Left lung (tissue), 10 donors: ENCODE measurements around the gene R3HDM2. TPM values are rescaled to one million over a fixed set of nuclear protein-coding genes. Genes with fewer than 3 reads are reported as not detected.
A peak's percentile ranks its signal among the peaks of the same experiment; 100 is the strongest.

Experiments
- ATAC-seq: fragments of 200-7000 bp; cut with Tn5 transposase; one replicate; pipeline ENCODE4 v1.9.1; 2020; ENCODE audit warnings: moderate library complexity
- DNase-seq, 4 donors: peaks; one replicate each; pipeline ENCODE4 v3.0.0-alpha.2; 2013 to 2020
- H3K27ac ChIP-seq, 2 donors: fragments of 200-600 bp; sonication (generic) in 1 of 2; one replicate each; pipeline versions ENCODE4 v1.5.0 to v1.8.0; 2020 to 2021
- H3K27me3 ChIP-seq, 2 donors: fragments of 200-600 bp; sonication (generic) in 1 of 2; one replicate each; pipeline versions ENCODE4 v1.5.0 to v1.8.0; 2020 to 2021
- H3K36me3 ChIP-seq, 2 donors: fragments of 200-600 bp; sonication (generic) in 1 of 2; one replicate each; pipeline versions ENCODE4 v1.5.0 to v1.8.0; 2020 to 2021
- H3K4me1 ChIP-seq, 2 donors: fragments of 200-600 bp; one replicate each; pipeline ENCODE4 v1.8.0; 2021
- H3K4me3 ChIP-seq, 2 donors: fragments of 200-600 bp; sonication (generic) in 1 of 2; one replicate each; pipeline versions ENCODE4 v1.5.0 to v1.8.0; 2020 to 2021; ENCODE audit warnings: mild to moderate bottlenecking in 1 of 2
- H3K9me3 ChIP-seq, 2 donors: fragments of 200-600 bp; sonication (generic) in 1 of 2; one replicate each; pipeline versions ENCODE4 v1.5.0 to v1.8.0; 2020 to 2021
- CTCF ChIP-seq, 2 donors: fragments of 200-600 bp; sonication (generic) in 1 of 2; IDR thresholded peaks; one replicate each; pipeline versions ENCODE4 v1.5.0 to v1.8.0; 2021; ENCODE audit warnings: antibody characterized with exemption in 2 of 2
- intact Hi-C, 2 donors: fragments of 100-400 bp; cut with DNase I; formaldehyde crosslinking; loops; one replicate each; pipeline versions ENCODE4 v1.11.2 to v1.14.2; 2022
- polyA plus RNA-seq, 6 donors: library from polyadenylated mRNA; unstranded; fragments of 120-200 nt; gene quantifications; one replicate each; pipeline ENCODE4 v1.2.1, GENCODE V29; 2013; ENCODE audit not compliant: insufficient read length in 6 of 6
- total RNA-seq, 2 donors: library from RNA; stranded (reverse); fragmentation: NEBNext Ultra II Directional; extraction: Animal tissue kit (Norgen Biotek cat#: 25700); gene quantifications; one replicate each; pipeline ENCODE4 v1.2.1, GENCODE V29; 2021
- donor health status: DM: no; HTN: yes; CAD: no.
- donor health status: DM: no; HTN: no; CAD: no.

The R3HDM2 gene
- total and polyA plus RNA-seq, 8 donors, result 52.4 to 92.3 (median 79.8) TPM

- H3K4me1 ChIP-seq, result peaks cover 0 to 4% of the 10 kb centered on the region in 2 donors
- intact Hi-C loops, result no loop called here
- H3K9me3 ChIP-seq, result no peaks in the 10 kb centered on the region
- ATAC-seq (no peak), DNase-seq (peak in 1 of 4 donors; percentile 40)
- no peak overlapping the region for H3K27ac ChIP-seq
- H3K36me3 ChIP-seq, result no peaks in the 10 kb centered on the region
- H3K27me3 ChIP-seq, result no peaks in the 10 kb centered on the region
- no peak for TF ChIP-seq CTCF (IDR thresholded peaks at IDR 0.05)
- H3K4me3 ChIP-seq, result no peak overlapping the region
These were observed 58.6 kb downstream of the R3HDM2 start for GRCh38 chr12:57372233-57372632.

- H3K9me3 ChIP-seq, result peaks cover 0 to 6% of the 10 kb centered on the region in 2 donors
- H3K4me1 ChIP-seq, result peaks cover 0 to 4% of the 10 kb centered on the region in 2 donors
- no peak for TF ChIP-seq CTCF (IDR thresholded peaks at IDR 0.05)
- no peaks in the 10 kb centered on the region for H3K36me3 ChIP-seq
- H3K27me3 ChIP-seq, result no peaks in the 10 kb centered on the region
- intact Hi-C loops, result no loop called here
- no peak overlapping the region for H3K27ac ChIP-seq
- ATAC-seq (no peak), DNase-seq (no peak)
- no peak overlapping the region for H3K4me3 ChIP-seq
These were observed 60.1 kb downstream of the R3HDM2 start for GRCh38 chr12:57370696-57371095.

GRCh38 chr12:57370072-57370471 is 60.8 kb downstream of the R3HDM2 start:
- Histone ChIP-seq H3K36me3 (no peaks in the 10 kb centered on the region), H3K27me3 (no peaks in the 10 kb centered on the region), H3K4me1 (peaks cover 0 to 4% of the 10 kb centered on the region in 2 donors), H3K9me3 (peaks cover 0 to 6% of the 10 kb centered on the region in 2 donors), H3K27ac (no peak overlapping the region), H3K4me3 (no peak overlapping the region)
- TF ChIP-seq CTCF (IDR thresholded peaks at IDR 0.05), result no peak
- no peak for ATAC-seq
- no peak for DNase-seq
- intact Hi-C loops, result no loop called here

DNA sequence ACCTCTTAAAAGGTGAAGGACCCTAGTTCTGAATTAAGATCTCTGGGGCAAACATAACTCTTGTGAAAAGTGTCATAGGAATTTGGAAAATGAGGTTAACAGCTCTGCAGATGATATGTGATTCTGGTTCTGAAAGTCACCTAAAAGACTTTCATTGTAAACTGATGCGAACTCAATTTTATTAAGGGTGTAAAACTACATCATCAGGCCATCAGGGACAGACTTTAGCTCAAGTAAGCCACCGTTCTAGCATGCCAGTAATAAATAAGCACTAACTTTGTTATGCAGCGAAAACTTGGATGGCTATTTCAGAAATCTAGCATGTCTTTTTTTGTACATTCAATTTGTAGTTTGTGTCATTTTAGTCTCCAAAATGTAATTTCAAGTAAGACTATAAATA is 61.6 kb downstream of the R3HDM2 start:
- TF ChIP-seq CTCF (IDR thresholded peaks at IDR 0.05), result no peak
- intact Hi-C loops, result no loop called here
- H3K9me3 ChIP-seq, result peaks cover 0 to 6% of the 10 kb centered on the region in 2 donors

DNA sequence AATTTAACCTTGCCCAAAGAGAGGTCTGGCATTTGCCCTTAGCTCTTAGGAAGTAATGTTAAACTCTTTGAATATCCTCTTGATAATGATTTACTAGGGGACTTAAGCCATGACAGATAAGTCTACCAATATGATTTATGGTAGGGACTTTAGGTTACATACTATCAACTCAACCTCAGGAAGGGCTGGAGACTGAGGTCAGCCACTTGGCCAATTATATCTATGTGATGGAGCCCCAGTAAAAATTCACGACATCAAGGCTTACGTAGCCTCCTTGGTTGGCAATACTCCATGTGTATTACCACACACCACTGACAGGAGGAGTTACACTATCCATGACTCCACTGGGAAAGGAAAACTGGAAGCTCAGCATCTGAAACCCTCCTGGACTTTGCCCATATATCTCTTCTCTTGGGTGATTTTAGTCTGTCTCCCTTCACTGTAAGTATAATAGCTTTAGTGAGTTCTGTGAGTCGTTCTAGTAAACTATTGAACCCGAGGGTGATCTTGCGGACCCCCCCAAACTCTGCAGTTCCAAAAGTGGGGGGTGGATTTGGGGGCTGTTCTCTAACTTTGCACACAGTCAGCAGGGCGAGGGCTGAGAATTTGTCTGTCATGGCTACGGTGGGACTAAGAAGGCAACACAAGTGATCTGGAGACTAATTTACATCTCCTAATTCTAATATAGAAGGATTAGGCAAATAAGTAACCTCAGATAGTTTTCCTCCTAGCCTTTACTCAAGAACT is 62.3 kb downstream of the R3HDM2 start:
- Histone ChIP-seq H3K4me3 (no peak overlapping the region), H3K9me3 (peaks cover 0 to 6% of the 10 kb centered on the region in 2 donors), H3K27ac (peak overlapping the region in 1 of 2 donors; percentile 22), H3K4me1 (peaks cover 0 to 4% of the 10 kb centered on the region in 2 donors), H3K27me3 (no peaks in the 10 kb centered on the region), H3K36me3 (no peaks in the 10 kb centered on the region)
- TF ChIP-seq CTCF (IDR thresholded peaks at IDR 0.05), result no peak
- intact Hi-C loops, result no loop called here
- ATAC-seq (peak; percentile 79), DNase-seq (no peak)

More for the DNA sequence above, 61.6 kb downstream of the R3HDM2 start:
- ATAC-seq (peak; percentile 40), DNase-seq (no peak)
- H3K27me3 ChIP-seq, result no peaks in the 10 kb centered on the region
- no peak overlapping the region for H3K4me3 ChIP-seq
- no peak overlapping the region for H3K27ac ChIP-seq
- H3K4me1 ChIP-seq, result peaks cover 0 to 4% of the 10 kb centered on the region in 2 donors
- H3K36me3 ChIP-seq, result no peaks in the 10 kb centered on the region
